Duodenal mucosa (tissue), 2 donors: ENCODE results near the gene ACTN4.

Experiments
- H3K27ac ChIP-seq: one replicate; pipeline ENCODE4 v1.7.0; 2013; ENCODE audit warnings: low read depth, low read length
- H3K27me3 ChIP-seq, 2 donors: one replicate each; pipeline ENCODE4 v1.7.0; 2013; ENCODE audit warnings: low read length in 2 of 2, control low read depth in 1 of 2; ENCODE audit not compliant: insufficient read depth in 2 of 2, control insufficient read depth in 1 of 2
- H3K36me3 ChIP-seq, 2 donors: one replicate each; pipeline ENCODE4 v1.7.0; 2013; ENCODE audit warnings: low read length in 2 of 2, control low read depth in 1 of 2; ENCODE audit not compliant: insufficient read depth in 2 of 2, control insufficient read depth in 1 of 2
- H3K4me1 ChIP-seq, 2 donors: one replicate each; pipeline ENCODE4 v1.7.0; 2013; ENCODE audit warnings: low read length in 2 of 2, control low read depth in 1 of 2; ENCODE audit not compliant: insufficient read depth in 2 of 2, control insufficient read depth in 1 of 2
- H3K4me3 ChIP-seq, 2 donors: one replicate each; pipeline ENCODE4 v1.7.0; 2013; ENCODE audit warnings: low read length in 2 of 2, low read depth in 1 of 2
- H3K9ac ChIP-seq, 2 donors: one replicate each; pipeline ENCODE4 v1.7.0; 2013; ENCODE audit warnings: low read length in 2 of 2, low read depth in 1 of 2
- H3K9me3 ChIP-seq, 2 donors: one replicate each; pipeline ENCODE4 v1.7.0; 2013; ENCODE audit warnings: low read length in 2 of 2, control low read depth in 1 of 2; ENCODE audit not compliant: control insufficient read depth in 1 of 2

ACTN4 gene

GRCh38 chr19:38700350-38700901 lies 53.0 kb downstream of the ACTN4 start:
- H3K27me3 ChIP-seq: no peaks in the 10 kb centered on the region
- H3K9me3 ChIP-seq: no peaks in the 10 kb centered on the region
- H3K27ac ChIP-seq: peak overlapping the region; percentile 85
- H3K36me3 ChIP-seq: peaks cover 43 to 62% of the 10 kb centered on the region in 2 donors
- peak overlapping the region; percentile 53 to 74 for H3K9ac ChIP-seq
- peaks cover 73% of the 10 kb centered on the region in 2 donors for H3K4me1 ChIP-seq
- H3K4me3 ChIP-seq: no peak overlapping the region

- H3K4me1 ChIP-seq: peaks cover 67 to 68% of the 10 kb centered on the region in 2 donors
- no peak overlapping the region for H3K4me3 ChIP-seq
- H3K27me3 ChIP-seq: no peaks in the 10 kb centered on the region
- peak overlapping the region; percentile 85 for H3K27ac ChIP-seq
- no peaks in the 10 kb centered on the region for H3K9me3 ChIP-seq
- H3K9ac ChIP-seq: peak overlapping the region; percentile 53 to 74
- peaks cover 49 to 67% of the 10 kb centered on the region in 2 donors for H3K36me3 ChIP-seq
These were observed 53.5 kb downstream of the ACTN4 start for GRCh38 chr19:38700902-38701454.

GRCh38 chr19:38701455-38702063 lies 54.1 kb downstream of the ACTN4 start:
- H3K27ac ChIP-seq: peak overlapping the region; percentile 85
- no peaks in the 10 kb centered on the region for H3K9me3 ChIP-seq
- no peak overlapping the region for H3K4me3 ChIP-seq
- no peaks in the 10 kb centered on the region for H3K27me3 ChIP-seq
- H3K4me1 ChIP-seq: peaks cover 61 to 65% of the 10 kb centered on the region in 2 donors
- H3K36me3 ChIP-seq: peaks cover 51 to 72% of the 10 kb centered on the region in 2 donors
- peak overlapping the region; percentile 42 to 74 for H3K9ac ChIP-seq

DNA sequence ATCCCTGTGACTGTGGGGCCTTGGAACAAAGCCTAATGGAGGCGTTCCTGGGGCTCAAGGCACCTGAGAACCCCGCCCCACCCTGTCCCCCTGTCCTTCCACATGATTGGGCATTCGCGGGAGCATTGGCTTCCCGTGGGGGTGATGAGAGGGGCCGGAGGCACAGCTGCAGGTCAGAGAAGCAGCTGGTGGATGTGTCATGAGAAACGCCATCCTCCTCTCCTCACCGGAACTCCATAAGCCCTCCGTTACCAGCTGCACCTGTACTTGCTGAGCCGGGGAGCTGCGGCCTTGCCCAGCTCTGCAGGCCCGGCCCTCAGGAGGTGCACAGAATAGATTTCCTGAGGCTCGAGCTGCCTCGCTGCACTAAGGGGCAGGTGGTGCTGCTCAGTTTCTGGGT lies 54.8 kb downstream of the ACTN4 start:
- Histone ChIP-seq H3K9me3 (no peaks in the 10 kb centered on the region), H3K9ac (peak overlapping the region; percentile 42 to 74), H3K36me3 (peaks cover 51 to 72% of the 10 kb centered on the region in 2 donors), H3K27me3 (no peaks in the 10 kb centered on the region), H3K27ac (peak overlapping the region; percentile 85), H3K4me3 (no peak overlapping the region), H3K4me1 (peaks cover 54 to 58% of the 10 kb centered on the region in 2 donors)

DNA sequence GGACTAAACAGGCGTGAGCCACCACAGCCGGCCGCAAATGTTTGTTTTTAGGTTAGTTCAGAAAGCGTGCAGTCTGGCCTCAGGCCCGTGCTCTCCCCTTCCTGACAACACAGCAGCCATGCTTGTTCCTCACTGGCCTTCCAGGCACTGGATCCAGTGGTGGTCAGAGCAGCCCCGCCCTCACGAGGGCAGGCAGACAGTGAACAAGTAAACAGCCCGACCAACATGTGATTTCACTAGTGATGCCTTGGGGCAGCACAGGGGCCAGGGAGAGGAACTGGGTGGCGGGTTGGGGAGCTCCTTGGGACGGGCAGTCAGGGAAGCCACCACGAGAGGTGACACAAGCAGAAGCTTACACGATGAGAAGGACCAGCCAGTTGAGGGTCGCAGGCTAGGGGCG lies 56.1 kb downstream of the ACTN4 start:
- H3K9ac ChIP-seq: no peak overlapping the region
- H3K27ac ChIP-seq: no peak overlapping the region
- H3K4me1 ChIP-seq: peaks cover 42 to 46% of the 10 kb centered on the region in 2 donors
- no peaks in the 10 kb centered on the region for H3K9me3 ChIP-seq
- no peaks in the 10 kb centered on the region for H3K27me3 ChIP-seq
- no peak overlapping the region for H3K4me3 ChIP-seq
- H3K36me3 ChIP-seq: peaks cover 64 to 81% of the 10 kb centered on the region in 2 donors

DNA sequence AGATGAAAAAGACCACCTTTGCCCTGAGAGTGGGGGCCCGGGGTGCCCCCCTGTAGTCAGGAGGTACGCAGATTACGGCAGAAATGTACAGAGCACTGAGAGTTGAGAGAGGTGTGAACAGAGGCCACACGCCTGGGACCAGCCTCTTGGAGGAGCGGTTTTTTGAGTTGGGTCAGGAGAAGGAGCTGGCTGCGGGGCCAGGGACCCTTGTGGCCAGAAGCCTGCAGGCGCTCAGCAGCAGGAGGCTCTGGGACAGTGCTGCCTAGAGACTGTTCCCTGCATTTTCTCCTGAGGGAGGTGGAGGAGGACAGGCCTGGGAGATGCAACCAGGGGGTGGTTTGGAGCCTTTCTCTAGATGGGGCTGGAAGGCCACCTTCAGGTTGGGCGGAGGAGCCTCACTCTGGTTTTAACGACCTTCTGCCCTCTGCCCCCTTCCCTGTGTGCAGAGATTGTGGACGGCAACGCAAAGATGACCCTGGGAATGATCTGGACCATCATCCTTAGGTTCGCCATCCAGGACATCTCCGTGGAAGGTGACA lies 57.1 kb downstream of the ACTN4 start:
- H3K9ac ChIP-seq: no peak overlapping the region
- no peak overlapping the region for H3K27ac ChIP-seq
- H3K27me3 ChIP-seq: no peaks in the 10 kb centered on the region
- peaks cover 72 to 89% of the 10 kb centered on the region in 2 donors for H3K36me3 ChIP-seq
- H3K4me3 ChIP-seq: no peak overlapping the region
- H3K4me1 ChIP-seq: peaks cover 32 to 37% of the 10 kb centered on the region in 2 donors
- H3K9me3 ChIP-seq: no peaks in the 10 kb centered on the region

- Histone ChIP-seq H3K4me3 (no peak overlapping the region), H3K36me3 (peaks cover 79 to 94% of the 10 kb centered on the region in 2 donors), H3K9me3 (no peaks in the 10 kb centered on the region), H3K9ac (no peak overlapping the region), H3K27me3 (no peaks in the 10 kb centered on the region), H3K4me1 (peaks cover 23 to 30% of the 10 kb centered on the region in 2 donors), H3K27ac (peak overlapping the region; percentile 30)
These were observed 58.0 kb downstream of the ACTN4 start for GRCh38 chr19:38705197-38706019.

DNA sequence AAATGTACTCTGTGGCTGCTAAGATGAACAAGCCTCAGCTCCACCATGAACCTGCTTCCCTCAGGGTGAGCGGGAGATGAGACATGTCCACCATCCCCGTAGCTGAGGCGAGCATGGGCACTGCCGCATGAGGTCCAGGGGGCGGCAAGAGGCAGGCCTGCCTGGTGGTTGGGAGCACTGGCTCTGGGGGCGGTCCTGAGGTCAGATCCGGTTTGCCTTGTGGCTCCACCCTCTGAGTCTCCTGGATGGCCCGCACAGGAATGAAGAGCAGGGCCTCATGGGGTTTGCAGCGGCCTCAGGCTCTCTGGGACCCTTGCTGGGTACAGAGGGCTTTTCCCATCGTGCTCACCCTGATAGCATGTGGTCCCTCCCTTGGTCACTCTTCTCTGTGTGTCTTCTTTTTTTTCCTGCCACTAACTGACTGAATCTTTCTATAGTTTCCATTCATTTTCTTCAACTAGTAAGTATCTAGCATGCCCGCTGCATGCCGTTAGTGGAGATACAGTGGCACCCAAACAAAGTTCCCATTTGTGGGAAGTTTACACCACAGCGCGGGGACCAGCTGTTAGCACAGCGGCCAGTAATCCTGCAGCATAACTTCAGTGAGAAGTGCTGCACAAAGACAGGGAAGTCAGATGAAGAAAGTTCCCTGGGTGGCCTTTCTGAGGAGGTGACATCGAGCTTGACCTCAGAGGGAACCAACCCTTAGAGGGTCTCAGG lies 59.5 kb downstream of the ACTN4 start:
- Histone ChIP-seq H3K9ac (no peak overlapping the region), H3K36me3 (peaks cover 88 to 99% of the 10 kb centered on the region in 2 donors)

DNA sequence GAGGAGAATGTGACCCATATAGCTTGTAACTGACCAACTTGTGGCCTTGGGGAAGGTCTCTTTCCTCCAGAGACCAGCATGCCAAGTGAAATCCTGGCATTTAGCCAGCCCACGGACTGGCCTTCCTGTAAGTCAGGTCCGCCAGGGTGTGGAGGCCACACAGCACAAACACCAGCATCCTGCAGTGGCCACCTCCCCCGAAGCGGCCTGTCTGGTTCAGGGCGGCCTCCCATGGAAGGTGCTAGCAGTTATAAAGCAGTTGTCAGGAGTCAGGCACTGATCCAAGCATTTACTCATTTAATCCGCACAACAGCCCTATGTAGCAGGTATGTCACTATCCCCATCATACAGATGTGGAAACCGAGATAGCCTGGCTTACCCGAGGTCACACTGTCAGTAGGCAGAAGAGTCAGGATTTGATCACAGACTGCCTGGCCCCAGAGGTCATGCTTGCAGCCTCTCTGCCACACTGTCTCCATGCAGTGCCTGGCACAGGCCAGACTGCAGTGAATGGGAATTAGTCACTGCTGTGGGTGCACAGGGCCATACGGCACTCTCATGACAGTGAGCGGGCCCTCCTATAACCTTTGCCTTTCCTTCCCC lies 60.2 kb downstream of the ACTN4 start:
- H3K9ac ChIP-seq: no peak overlapping the region
- peaks cover 88 to 99% of the 10 kb centered on the region in 2 donors for H3K36me3 ChIP-seq
- no peaks in the 10 kb centered on the region for H3K27me3 ChIP-seq
- H3K9me3 ChIP-seq: no peaks in the 10 kb centered on the region
- H3K27ac ChIP-seq: no peak overlapping the region
- no peak overlapping the region for H3K4me3 ChIP-seq
- peaks cover 1 to 11% of the 10 kb centered on the region in 2 donors for H3K4me1 ChIP-seq

More for the DNA sequence above, 59.5 kb downstream of the ACTN4 start:
- Histone ChIP-seq H3K4me3 (no peak overlapping the region), H3K4me1 (peaks cover 8 to 17% of the 10 kb centered on the region in 2 donors), H3K27me3 (no peaks in the 10 kb centered on the region), H3K27ac (peak overlapping the region; percentile 13), H3K9me3 (no peaks in the 10 kb centered on the region)
